ENCODE results near the gene CYLC2. TPM values are rescaled to one million over a fixed set of nuclear protein-coding genes. Genes with fewer than 3 reads are reported as not detected.

Gene CYLC2
- total RNA-seq, 2 experiments from 2014 or later: not detected

- intact Hi-C loops (cut with micrococcal nuclease): no loop called here
- H3K4me3 Mint-ChIP-seq: no peak overlapping the region
- no peak overlapping the region for H3K27ac Mint-ChIP-seq
- peaks cover 11% of the 10 kb centered on the region for H3K9me3 Mint-ChIP-seq
- POLR2A ChIA-PET: no interaction called here
- H3K4me1 Mint-ChIP-seq (ENCODE audit: low read depth): no peaks in the 10 kb centered on the region
- CTCF ChIA-PET: no interaction called here
- no peaks in the 10 kb centered on the region for H3K27me3 Mint-ChIP-seq
- DNase-seq: no peak
- no peaks in the 10 kb centered on the region for H3K36me3 Mint-ChIP-seq
Measured at GRCh38 chr9:103037508-103038477, 42.7 kb downstream of the CYLC2 start.

- H3K4me1 Mint-ChIP-seq (ENCODE audit: low read depth): no peaks in the 10 kb centered on the region
- no peak overlapping the region for H3K4me3 Mint-ChIP-seq
- H3K9me3 Mint-ChIP-seq: peaks cover 17% of the 10 kb centered on the region
- intact Hi-C loops (cut with micrococcal nuclease): no loop called here
- no peak overlapping the region for H3K27ac Mint-ChIP-seq
- no peaks in the 10 kb centered on the region for H3K36me3 Mint-ChIP-seq
- H3K27me3 Mint-ChIP-seq: no peaks in the 10 kb centered on the region
- DNase-seq: no peak
- POLR2A ChIA-PET: no interaction called here
- CTCF ChIA-PET: no interaction called here
Measured at GRCh38 chr9:103041961-103042360, 46.8 kb downstream of the CYLC2 start.
